OCI-LY1 (cell line): ENCODE data around the gene SPRY2.

Source experiments
- EZH2 ChIP-seq: fragments of 200-600 bp; sonication (generic), shearing (Covaris generic); IDR thresholded peaks from 2 replicates; pipeline ENCODE4 v1.8.0; 2017; ENCODE audit warnings: borderline replicate concordance, mixed run types, mild to moderate bottlenecking, antibody characterized with exemption, low read length, moderate library complexity, mixed read lengths
- TF ChIP-seq, protein P1 (sequence below): fragments of 200-600 bp; sonication (generic), shearing (Covaris generic); IDR thresholded peaks from 2 replicates; pipeline ENCODE4 v1.5.1; 2017; ENCODE audit warnings: mild to moderate bottlenecking, antibody characterized with exemption, low read length, moderate library complexity, mixed read lengths

DNA sequence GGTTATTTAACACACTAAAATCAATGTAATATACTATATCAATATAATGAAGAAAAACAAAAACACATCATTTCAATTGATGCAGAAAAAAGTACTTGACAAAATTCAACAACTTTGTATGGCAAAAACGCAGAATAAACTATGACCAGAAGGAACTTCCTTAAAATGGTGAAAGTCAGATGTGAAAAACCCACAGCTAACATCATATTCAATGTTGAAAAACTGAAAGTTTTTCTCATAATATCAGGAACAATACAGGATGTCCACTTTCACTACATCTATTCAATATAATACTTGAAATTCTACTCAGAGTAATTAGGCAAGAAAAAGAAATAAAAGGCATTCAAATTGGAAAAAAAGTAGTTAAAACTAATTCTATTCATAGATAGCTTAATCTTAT lies 50.3 kb downstream of the SPRY2 start:
- TF ChIP-seq EZH2 = no peak
- TF ChIP-seq, protein P1, sequence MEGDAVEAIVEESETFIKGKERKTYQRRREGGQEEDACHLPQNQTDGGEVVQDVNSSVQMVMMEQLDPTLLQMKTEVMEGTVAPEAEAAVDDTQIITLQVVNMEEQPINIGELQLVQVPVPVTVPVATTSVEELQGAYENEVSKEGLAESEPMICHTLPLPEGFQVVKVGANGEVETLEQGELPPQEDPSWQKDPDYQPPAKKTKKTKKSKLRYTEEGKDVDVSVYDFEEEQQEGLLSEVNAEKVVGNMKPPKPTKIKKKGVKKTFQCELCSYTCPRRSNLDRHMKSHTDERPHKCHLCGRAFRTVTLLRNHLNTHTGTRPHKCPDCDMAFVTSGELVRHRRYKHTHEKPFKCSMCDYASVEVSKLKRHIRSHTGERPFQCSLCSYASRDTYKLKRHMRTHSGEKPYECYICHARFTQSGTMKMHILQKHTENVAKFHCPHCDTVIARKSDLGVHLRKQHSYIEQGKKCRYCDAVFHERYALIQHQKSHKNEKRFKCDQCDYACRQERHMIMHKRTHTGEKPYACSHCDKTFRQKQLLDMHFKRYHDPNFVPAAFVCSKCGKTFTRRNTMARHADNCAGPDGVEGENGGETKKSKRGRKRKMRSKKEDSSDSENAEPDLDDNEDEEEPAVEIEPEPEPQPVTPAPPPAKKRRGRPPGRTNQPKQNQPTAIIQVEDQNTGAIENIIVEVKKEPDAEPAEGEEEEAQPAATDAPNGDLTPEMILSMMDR = no peak
